Esophagus (tissue), 2 donors: ENCODE data around the gene STX17. TPM values are rescaled to one million over a fixed set of nuclear protein-coding genes. Genes with fewer than 3 reads are reported as not detected.
"Not testable (repeated sequence)": the region's sequence is repeated elsewhere in the genome, so short reads cannot be mapped to it uniquely, and the experiment has no call there.

ENCODE experiments used
- H3K27ac ChIP-seq, 2 donors: one replicate each; pipeline ENCODE4 v1.5.1; 2013; ENCODE audit warnings: low read depth in 2 of 2, mild to moderate bottlenecking in 2 of 2, inconsistent platforms in 1 of 2, low read length in 1 of 2, moderate library complexity in 1 of 2
- H3K27me3 ChIP-seq, 2 donors: one replicate each; pipeline ENCODE4 v1.6.1; 2013; ENCODE audit warnings: low read length in 2 of 2, control low read depth in 1 of 2, mild to moderate bottlenecking in 1 of 2; ENCODE audit not compliant: insufficient read depth in 2 of 2, control insufficient read depth in 1 of 2
- H3K36me3 ChIP-seq, 2 donors: one replicate each; pipeline ENCODE4 v1.6.1; 2013; ENCODE audit warnings: low read length in 1 of 2; ENCODE audit not compliant: control insufficient read depth in 2 of 2, insufficient read depth in 2 of 2
- H3K4me1 ChIP-seq, 2 donors: one replicate each; pipeline ENCODE4 v1.6.1; 2013; ENCODE audit warnings: low read length in 1 of 2; ENCODE audit not compliant: control insufficient read depth in 2 of 2, insufficient read depth in 2 of 2
- H3K4me3 ChIP-seq, 2 donors: one replicate each; pipeline ENCODE4 v1.5.1; 2013; ENCODE audit warnings: low read length in 2 of 2, mild to moderate bottlenecking in 2 of 2, low read depth in 1 of 2, moderate library complexity in 1 of 2
- H3K9me3 ChIP-seq, 2 donors: one replicate each; pipeline ENCODE4 v1.6.1; 2013; ENCODE audit warnings: mild to moderate bottlenecking in 2 of 2, low read depth in 1 of 2, low read length in 1 of 2, moderate library complexity in 1 of 2; ENCODE audit not compliant: control insufficient read depth in 2 of 2, insufficient read depth in 1 of 2
- WGBS, 2 donors: extraction: QIAGEN DNeasy Blood & Tissue Kit; methylation state at CpG; one replicate each; pipeline ENCODE4 v1.1.7; 2013; 5-methylcytosine and 5-hydroxymethylcytosine counted together
- polyA plus RNA-seq, 2 donors: library from polyadenylated mRNA; stranded (reverse); fragments of 200-250 nt; gene quantifications; one replicate each; pipeline ENCODE4 v1.2.3, GENCODE V29; 2013
- donor health status: healthy with polysubstance abuse.
- donor health status: Bipolar disorder and iron deficiency.

Gene STX17
- polyA plus RNA-seq, 2 donors = 7.0 to 8.1 TPM

- H3K9me3 ChIP-seq = no peaks in the 10 kb centered on the region
- WGBS, 2 donors = 79% methylated on average over 3 of the region's 3 CpGs
- H3K4me1 ChIP-seq = no peaks in the 10 kb centered on the region
- no peaks in the 10 kb centered on the region for H3K27me3 ChIP-seq
- H3K27ac ChIP-seq = no peak overlapping the region
- no peaks in the 10 kb centered on the region for H3K36me3 ChIP-seq
- H3K4me3 ChIP-seq = no peak overlapping the region
Observed at GRCh38 chr9:99977033-99977792, 70.8 kb downstream of the STX17 start.

- no peak overlapping the region for H3K27ac ChIP-seq
- no peaks in the 10 kb centered on the region for H3K36me3 ChIP-seq
- no peak overlapping the region for H3K4me3 ChIP-seq
- no peaks in the 10 kb centered on the region for H3K27me3 ChIP-seq
- H3K4me1 ChIP-seq = no peaks in the 10 kb centered on the region
- 95% methylated on average over 1 of the region's 1 CpG for WGBS, 2 donors
- H3K9me3 ChIP-seq = no peaks in the 10 kb centered on the region
Observed at GRCh38 chr9:99978221-99978620, 71.8 kb downstream of the STX17 start.

GRCh38 chr9:99980598-99980997 lies 74.1 kb downstream of the STX17 start:
- Histone ChIP-seq H3K27me3 (no peaks in the 10 kb centered on the region), H3K4me3 (no peak overlapping the region), H3K27ac (no peak overlapping the region), H3K36me3 (no peaks in the 10 kb centered on the region), H3K4me1 (no peaks in the 10 kb centered on the region), H3K9me3 (no peaks in the 10 kb centered on the region)
- 75 to 80% methylated on average over 2 of the region's 2 CpGs for WGBS, 2 donors

- H3K27ac ChIP-seq = no peak overlapping the region
- H3K9me3 ChIP-seq = peaks cover 4 to 9% of the 10 kb centered on the region in 2 donors
- no peaks in the 10 kb centered on the region for H3K4me1 ChIP-seq
- no peaks in the 10 kb centered on the region for H3K27me3 ChIP-seq
- no peaks in the 10 kb centered on the region for H3K36me3 ChIP-seq
- no peak overlapping the region for H3K4me3 ChIP-seq
Observed at GRCh38 chr9:99986642-99987041, 80.2 kb downstream of the STX17 start.

GRCh38 chr9:99990508-99990907 lies 84.1 kb downstream of the STX17 start:
- 84 to 87% methylated on average over 2 of the region's 2 CpGs for WGBS, 2 donors
- H3K4me3 ChIP-seq, H3K36me3 ChIP-seq, H3K27me3 ChIP-seq, H3K4me1 ChIP-seq, H3K9me3 ChIP-seq, H3K27ac ChIP-seq: not testable (repeated sequence)

GRCh38 chr9:99998266-99998665 lies 91.8 kb downstream of the STX17 start:
- H3K4me1 ChIP-seq = no peaks in the 10 kb centered on the region
- H3K9me3 ChIP-seq = peaks cover 0 to 5% of the 10 kb centered on the region in 2 donors
- no peaks in the 10 kb centered on the region for H3K27me3 ChIP-seq
- 90 to 93% methylated on average over 22 of the region's 22 CpGs for WGBS, 2 donors
- H3K27ac ChIP-seq = no peak overlapping the region
- H3K36me3 ChIP-seq = peaks cover 0 to 1% of the 10 kb centered on the region in 2 donors
- no peak overlapping the region for H3K4me3 ChIP-seq

- WGBS, 2 donors = 97 to 99% methylated on average over 25 to 26 of the region's 26 CpGs
- no peak overlapping the region for H3K4me3 ChIP-seq
- H3K9me3 ChIP-seq = peaks cover 5 to 8% of the 10 kb centered on the region in 2 donors
- H3K4me1 ChIP-seq = no peaks in the 10 kb centered on the region
- no peaks in the 10 kb centered on the region for H3K27me3 ChIP-seq
- no peak overlapping the region for H3K27ac ChIP-seq
- peaks cover 0 to 7% of the 10 kb centered on the region in 2 donors for H3K36me3 ChIP-seq
Observed at GRCh38 chr9:99998866-99999265, 92.4 kb downstream of the STX17 start.

GRCh38 chr9:99999797-100000196 lies 93.3 kb downstream of the STX17 start:
- WGBS, 2 donors = 97 to 99% methylated on average over 5 of the region's 5 CpGs
- Histone ChIP-seq H3K27me3 (no peaks in the 10 kb centered on the region), H3K27ac (no peak overlapping the region), H3K4me3 (no peak overlapping the region), H3K9me3 (peaks cover 5 to 8% of the 10 kb centered on the region in 2 donors), H3K4me1 (no peaks in the 10 kb centered on the region), H3K36me3 (peaks cover 4 to 13% of the 10 kb centered on the region in 2 donors)

- WGBS, 2 donors = 65 to 70% methylated on average over 1 of the region's 1 CpG
Observed at GRCh38 chr9:100011062-100011681, 104.7 kb downstream of the STX17 start.

GRCh38 chr9:100012279-100012678 lies 105.8 kb downstream of the STX17 start:
- H3K36me3 ChIP-seq = peaks cover 0 to 5% of the 10 kb centered on the region in 2 donors
- no peak overlapping the region for H3K4me3 ChIP-seq
- H3K27ac ChIP-seq = no peak overlapping the region
- H3K4me1 ChIP-seq = no peaks in the 10 kb centered on the region
- no peaks in the 10 kb centered on the region for H3K9me3 ChIP-seq
- no peaks in the 10 kb centered on the region for H3K27me3 ChIP-seq

More at GRCh38 chr9:100011062-100011681, 104.7 kb downstream of the STX17 start:
- Histone ChIP-seq H3K9me3 (no peaks in the 10 kb centered on the region), H3K4me1 (no peaks in the 10 kb centered on the region), H3K36me3 (peaks cover 0 to 5% of the 10 kb centered on the region in 2 donors), H3K4me3 (no peak overlapping the region), H3K27me3 (no peaks in the 10 kb centered on the region), H3K27ac (no peak overlapping the region)
